ENCODE measurements around the gene ZSWIM7.

- TF ChIP-seq CTCF (conservative IDR thresholded peaks at IDR 0.05; ENCODE audit: low read length) (no peak), EZH2phosphoT487 (IDR thresholded peaks at IDR 0.05; ENCODE audit: borderline replicate concordance, low read depth, low read length) (no peak)
Observed at GRCh38 chr17:16048811-16049449, 49.4 kb upstream of the ZSWIM7 start.
